Spleen (tissue), 7 donors: Measurements from ENCODE around the gene ITGB4.

Source experiments
- POLR2A ChIP-seq, 3 donors: fragments of 450-650 bp; IDR thresholded peaks; one replicate each; pipeline ENCODE4 v1.5.1; 2017; ENCODE audit warnings: antibody characterized with exemption in 3 of 3, mild to moderate bottlenecking in 1 of 3
- TF ChIP-seq, protein P1 (sequence below), 11 experiments: fragments of 200-600 bp in 7 of 11; fragments of 450-650 bp in 4 of 11; sonication (generic) in 4 of 11; IDR thresholded peaks in 8 of 11; conservative IDR thresholded peaks in 3 of 11; 1 replicate in 7 of 11; 2 replicates in 4 of 11; pipeline versions ENCODE4 v1.4.0 to v1.8.0; 2016 to 2021; ENCODE audit warnings: antibody characterized with exemption in 11 of 11, inconsistent platforms in 4 of 11, mild to moderate bottlenecking in 1 of 11
- donor health status: DM: no; HTN: no; CAD: no; lungs with moderate emphysema.
- donor health status: DM: no; HTN: no; CAD: no.
- donor health status: DM: no; HTN: no; CAD: no.

DNA sequence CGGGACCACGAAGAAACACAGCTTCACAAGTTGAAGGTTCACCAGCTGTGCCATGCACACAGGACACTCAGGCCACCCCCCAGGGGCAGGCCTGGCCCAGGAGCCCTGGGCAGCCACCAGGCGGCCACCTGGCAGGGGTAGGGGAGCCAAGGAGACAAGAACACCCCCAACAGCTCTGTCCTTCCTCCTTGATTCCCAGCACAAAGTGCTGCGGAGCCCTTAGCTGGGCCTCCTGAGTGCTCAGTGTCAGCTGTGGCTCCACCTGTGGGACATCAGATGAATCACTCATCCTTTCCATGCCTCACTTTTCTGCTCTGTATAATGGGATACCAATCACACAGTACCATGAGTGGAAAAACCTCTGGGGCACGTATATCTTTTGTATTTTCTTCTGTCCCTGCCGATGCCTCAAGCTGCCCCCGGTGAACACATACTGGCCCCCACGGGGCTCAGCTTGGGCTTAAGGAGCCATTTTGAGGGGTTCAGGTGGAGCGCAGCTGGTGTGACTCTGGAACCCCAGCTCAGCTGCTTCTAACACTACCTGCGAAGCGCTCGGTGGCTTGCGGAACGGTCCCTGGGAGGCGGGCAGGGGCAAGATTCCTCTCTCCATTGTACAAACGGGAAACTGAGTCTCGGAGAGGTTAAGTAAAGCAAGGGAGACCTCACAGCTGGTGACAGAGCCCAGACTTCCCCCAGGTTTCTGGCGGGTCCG lies 31.7 kb downstream of the ITGB4 start:
- TF ChIP-seq POLR2A (IDR thresholded peaks at IDR 0.05): no peak
- TF ChIP-seq, protein P1, sequence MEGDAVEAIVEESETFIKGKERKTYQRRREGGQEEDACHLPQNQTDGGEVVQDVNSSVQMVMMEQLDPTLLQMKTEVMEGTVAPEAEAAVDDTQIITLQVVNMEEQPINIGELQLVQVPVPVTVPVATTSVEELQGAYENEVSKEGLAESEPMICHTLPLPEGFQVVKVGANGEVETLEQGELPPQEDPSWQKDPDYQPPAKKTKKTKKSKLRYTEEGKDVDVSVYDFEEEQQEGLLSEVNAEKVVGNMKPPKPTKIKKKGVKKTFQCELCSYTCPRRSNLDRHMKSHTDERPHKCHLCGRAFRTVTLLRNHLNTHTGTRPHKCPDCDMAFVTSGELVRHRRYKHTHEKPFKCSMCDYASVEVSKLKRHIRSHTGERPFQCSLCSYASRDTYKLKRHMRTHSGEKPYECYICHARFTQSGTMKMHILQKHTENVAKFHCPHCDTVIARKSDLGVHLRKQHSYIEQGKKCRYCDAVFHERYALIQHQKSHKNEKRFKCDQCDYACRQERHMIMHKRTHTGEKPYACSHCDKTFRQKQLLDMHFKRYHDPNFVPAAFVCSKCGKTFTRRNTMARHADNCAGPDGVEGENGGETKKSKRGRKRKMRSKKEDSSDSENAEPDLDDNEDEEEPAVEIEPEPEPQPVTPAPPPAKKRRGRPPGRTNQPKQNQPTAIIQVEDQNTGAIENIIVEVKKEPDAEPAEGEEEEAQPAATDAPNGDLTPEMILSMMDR (IDR thresholded peaks at IDR 0.05 in 8 of 11, conservative IDR thresholded peaks at IDR 0.05 in 3 of 11): no peak
